Kidney epithelial cell (primary cell): ENCODE data around the gene PLXNA4. TPM values are rescaled to one million over a fixed set of nuclear protein-coding genes. Genes with fewer than 3 reads are reported as not detected.

Source experiments
- DNase-seq: peaks from one replicate; pipeline ENCODE4 v3.0.0-alpha.2; 2010; ENCODE audit warnings: low read depth
- H3K27me3 ChIP-seq: 2 replicates; pipeline ENCODE4 v1.6.0; 2011; ENCODE audit warnings: low read length; ENCODE audit not compliant: control insufficient read depth, insufficient read depth
- H3K36me3 ChIP-seq: 2 replicates; pipeline ENCODE4 v1.5.1; 2011; ENCODE audit warnings: low read length; ENCODE audit not compliant: control insufficient read depth, insufficient read depth
- H3K4me3 ChIP-seq: 2 replicates; pipeline ENCODE4 v1.5.1; 2011; ENCODE audit warnings: low read depth, mild to moderate bottlenecking, control low read depth, low read length
- total RNA-seq: library from RNA; depleted of rRNA; stranded (reverse); fragments of >200 nt; gene quantifications from 2 replicates; pipeline ENCODE4 v1.2.3, GENCODE V29; 2015
- TF ChIP-seq, protein P1 (sequence below): IDR thresholded peaks from 2 replicates; pipeline ENCODE4 v1.5.1; 2011; ENCODE audit warnings: mild to moderate bottlenecking, moderate library complexity, low read length, control low read depth, inconsistent platforms; ENCODE audit not compliant: insufficient read depth, poor library complexity, severe bottlenecking

PLXNA4 gene
- total RNA-seq, 1 donor from 2014 or later: 5.9 TPM

DNA sequence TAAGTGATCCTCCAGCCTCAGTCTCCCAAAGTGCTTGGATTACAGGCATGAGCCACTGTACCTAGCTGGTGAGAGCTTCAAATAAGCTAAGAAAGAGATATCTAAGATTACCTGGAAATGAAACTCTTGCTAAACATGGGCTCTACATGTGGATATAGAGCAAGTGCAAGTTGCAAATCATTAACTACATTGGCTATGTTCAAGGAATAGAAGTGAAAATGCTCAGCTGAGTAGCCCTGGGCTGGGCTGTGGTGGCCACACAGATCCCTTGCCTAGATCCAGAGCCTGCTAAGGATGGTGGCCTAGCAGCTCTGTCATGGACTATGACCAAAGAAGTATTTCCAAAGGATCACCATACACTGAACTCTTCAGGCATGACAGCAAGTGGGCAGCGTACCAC, 209.3 kb downstream of the PLXNA4 start:
- H3K27me3 ChIP-seq: no peaks in the 10 kb centered on the region
- no peaks in the 10 kb centered on the region for H3K36me3 ChIP-seq
- H3K4me3 ChIP-seq: no peak overlapping the region
- DNase-seq: no peak
- TF ChIP-seq, protein P1, sequence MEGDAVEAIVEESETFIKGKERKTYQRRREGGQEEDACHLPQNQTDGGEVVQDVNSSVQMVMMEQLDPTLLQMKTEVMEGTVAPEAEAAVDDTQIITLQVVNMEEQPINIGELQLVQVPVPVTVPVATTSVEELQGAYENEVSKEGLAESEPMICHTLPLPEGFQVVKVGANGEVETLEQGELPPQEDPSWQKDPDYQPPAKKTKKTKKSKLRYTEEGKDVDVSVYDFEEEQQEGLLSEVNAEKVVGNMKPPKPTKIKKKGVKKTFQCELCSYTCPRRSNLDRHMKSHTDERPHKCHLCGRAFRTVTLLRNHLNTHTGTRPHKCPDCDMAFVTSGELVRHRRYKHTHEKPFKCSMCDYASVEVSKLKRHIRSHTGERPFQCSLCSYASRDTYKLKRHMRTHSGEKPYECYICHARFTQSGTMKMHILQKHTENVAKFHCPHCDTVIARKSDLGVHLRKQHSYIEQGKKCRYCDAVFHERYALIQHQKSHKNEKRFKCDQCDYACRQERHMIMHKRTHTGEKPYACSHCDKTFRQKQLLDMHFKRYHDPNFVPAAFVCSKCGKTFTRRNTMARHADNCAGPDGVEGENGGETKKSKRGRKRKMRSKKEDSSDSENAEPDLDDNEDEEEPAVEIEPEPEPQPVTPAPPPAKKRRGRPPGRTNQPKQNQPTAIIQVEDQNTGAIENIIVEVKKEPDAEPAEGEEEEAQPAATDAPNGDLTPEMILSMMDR: no peak

DNA sequence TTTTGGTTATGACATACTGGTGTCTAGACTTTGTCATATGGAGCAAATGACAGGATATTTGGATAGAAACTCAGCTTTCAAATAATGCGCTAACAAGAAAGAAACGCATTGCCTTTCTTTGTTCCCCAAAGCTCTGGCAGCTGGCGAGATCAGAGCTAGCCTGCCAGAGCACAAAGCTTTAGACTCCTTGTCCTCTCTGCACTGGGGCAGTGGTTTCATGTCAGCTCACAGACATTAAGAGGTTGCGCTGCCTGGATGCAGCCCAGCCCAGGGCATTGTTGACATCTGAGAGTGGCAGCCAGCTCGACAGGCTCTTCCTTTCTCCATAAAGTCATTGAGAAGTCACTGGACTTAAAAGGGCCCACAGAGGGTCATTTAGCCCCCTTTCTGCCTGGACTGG, 212.0 kb downstream of the PLXNA4 start:
- H3K4me3 ChIP-seq: no peak overlapping the region
- DNase-seq: no peak
- TF ChIP-seq, protein P1: no peak
- H3K27me3 ChIP-seq: no peaks in the 10 kb centered on the region
- H3K36me3 ChIP-seq: no peaks in the 10 kb centered on the region

DNA sequence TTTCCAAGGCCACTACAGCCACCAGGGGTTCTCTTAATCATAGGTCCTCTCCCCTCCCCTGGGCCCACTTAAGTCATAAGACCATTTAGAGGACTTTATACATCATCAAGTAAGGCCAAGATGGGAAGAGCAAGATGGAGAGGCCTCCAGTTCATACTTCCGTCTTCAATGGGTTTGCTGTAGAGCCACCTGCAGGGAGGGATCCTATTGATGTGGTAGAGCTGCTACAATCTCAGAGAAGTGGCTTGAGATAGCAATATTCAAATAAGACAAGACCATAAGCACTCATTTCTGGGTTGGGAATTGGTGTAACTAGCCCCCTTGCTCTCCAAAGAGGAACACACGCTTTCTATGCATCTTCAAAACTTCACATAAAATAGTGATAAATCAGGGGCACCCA, 214.2 kb downstream of the PLXNA4 start:
- TF ChIP-seq, protein P1: no peak
- Histone ChIP-seq H3K36me3 (no peaks in the 10 kb centered on the region), H3K4me3 (no peak overlapping the region), H3K27me3 (no peaks in the 10 kb centered on the region)
- no peak for DNase-seq

DNA sequence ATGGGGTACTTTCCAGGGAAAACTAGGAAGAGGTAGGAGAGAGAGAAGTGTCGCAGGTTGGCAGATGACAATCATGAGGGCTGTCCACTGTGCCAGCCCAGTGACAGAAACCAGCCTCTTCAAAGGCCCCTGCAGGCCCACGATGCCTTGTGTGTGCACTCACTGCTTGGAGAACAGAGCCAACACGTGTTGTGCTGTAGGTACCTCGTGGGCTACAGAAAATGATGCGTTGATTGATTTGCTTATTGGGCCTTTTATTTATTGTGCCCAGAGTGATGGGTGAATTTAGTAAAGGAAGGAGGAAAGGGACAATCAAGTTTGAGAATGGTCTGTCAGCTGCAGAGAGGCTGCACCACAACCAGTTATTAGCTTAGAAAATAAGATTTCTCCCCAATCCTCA, 215.1 kb downstream of the PLXNA4 start:
- TF ChIP-seq, protein P1: no peak
- DNase-seq: no peak
- Histone ChIP-seq H3K27me3 (no peaks in the 10 kb centered on the region), H3K4me3 (no peak overlapping the region), H3K36me3 (no peaks in the 10 kb centered on the region)

DNA sequence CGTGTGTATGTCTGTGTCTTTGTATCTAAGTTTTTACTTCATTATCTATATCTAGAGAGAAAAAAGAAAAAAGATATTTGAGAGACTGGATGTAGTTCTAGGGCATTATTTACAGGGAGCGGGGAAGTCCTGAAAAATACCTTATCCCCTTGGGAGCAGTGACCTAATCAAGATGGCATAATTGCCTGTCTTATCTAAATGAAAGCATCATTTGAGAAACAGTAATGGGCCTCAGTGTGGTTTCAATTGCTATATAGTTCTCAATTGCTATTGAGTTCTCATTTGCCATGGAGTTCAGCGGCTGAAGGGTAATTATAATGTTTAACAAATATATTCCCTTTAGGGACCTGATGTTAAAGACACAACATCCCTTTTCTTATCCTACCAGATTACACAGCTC, 216.5 kb downstream of the PLXNA4 start:
- H3K4me3 ChIP-seq: no peak overlapping the region
- H3K27me3 ChIP-seq: no peaks in the 10 kb centered on the region
- TF ChIP-seq, protein P1: no peak
- DNase-seq: no peak
- H3K36me3 ChIP-seq: no peaks in the 10 kb centered on the region

DNA sequence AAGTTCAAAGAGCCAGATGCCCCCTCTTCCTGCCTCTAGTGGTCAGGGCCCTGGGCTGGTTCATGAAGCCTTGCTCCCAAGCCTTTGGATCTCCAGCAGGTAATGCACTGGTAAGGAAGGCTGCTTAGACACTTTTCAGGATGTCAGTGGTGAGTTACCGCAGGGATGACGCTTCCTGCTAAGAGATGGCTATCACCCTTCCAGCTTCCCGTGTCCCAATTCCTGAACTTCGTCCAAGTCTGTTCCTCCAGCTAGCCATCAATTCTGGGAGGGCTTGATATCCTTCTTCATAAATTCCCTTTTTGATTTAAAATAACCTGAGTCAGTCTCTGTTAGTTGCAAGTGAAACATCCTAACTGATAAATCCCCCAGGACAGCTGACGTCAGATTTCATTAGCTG, 221.2 kb downstream of the PLXNA4 start:
- H3K36me3 ChIP-seq: no peaks in the 10 kb centered on the region
- DNase-seq: no peak
- H3K4me3 ChIP-seq: no peak overlapping the region
- H3K27me3 ChIP-seq: peaks cover 6% of the 10 kb centered on the region
- TF ChIP-seq, protein P1: no peak
